ENCODE measurements around the gene RPL26. TPM values are rescaled to one million over a fixed set of nuclear protein-coding genes. Genes with fewer than 3 reads are reported as not detected.
A peak's percentile ranks its signal among the peaks of the same experiment; 100 is the strongest.

Gene RPL26
- total RNA-seq, 4 donors from 2014 or later = 2,192 to 15,169 (median 5,752) TPM

DNA sequence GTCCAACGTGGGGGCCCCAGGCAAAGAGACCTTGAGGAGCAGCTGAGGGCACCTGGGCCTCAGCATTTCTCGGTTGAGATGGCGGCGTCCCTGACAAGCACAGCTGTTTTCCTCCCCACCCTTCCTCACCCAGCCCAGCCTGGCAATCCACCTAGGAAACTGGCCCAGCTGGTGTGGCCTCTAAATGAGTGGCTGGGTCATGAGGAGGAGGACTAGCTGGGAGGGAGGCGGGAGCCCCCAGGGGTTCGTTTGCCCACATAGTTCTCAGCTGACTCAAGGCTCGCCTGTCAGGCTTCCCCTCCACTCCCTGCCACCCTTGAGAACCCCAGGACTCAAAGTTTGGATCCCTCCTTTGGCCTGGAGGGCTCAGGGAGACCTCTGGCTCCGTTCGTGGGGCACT is 8.7 kb upstream of the RPL26 start:
- no peaks in the 10 kb centered on the region for H3K4me1 ChIP-seq
- H3K27ac ChIP-seq = no peak overlapping the region
- intact Hi-C loops (cut with DNase I; ENCODE audit: low total_unique reads) = no loop called here
- H3K36me3 ChIP-seq = no peaks in the 10 kb centered on the region
- H3K4me3 ChIP-seq = no peak overlapping the region
- H3K27me3 ChIP-seq = no peaks in the 10 kb centered on the region
- no peaks in the 10 kb centered on the region for H3K9me3 ChIP-seq
- DNase-seq = no peak
- TF ChIP-seq POLR2A (IDR thresholded peaks at IDR 0.05) = no peak
- TF ChIP-seq, protein P1, sequence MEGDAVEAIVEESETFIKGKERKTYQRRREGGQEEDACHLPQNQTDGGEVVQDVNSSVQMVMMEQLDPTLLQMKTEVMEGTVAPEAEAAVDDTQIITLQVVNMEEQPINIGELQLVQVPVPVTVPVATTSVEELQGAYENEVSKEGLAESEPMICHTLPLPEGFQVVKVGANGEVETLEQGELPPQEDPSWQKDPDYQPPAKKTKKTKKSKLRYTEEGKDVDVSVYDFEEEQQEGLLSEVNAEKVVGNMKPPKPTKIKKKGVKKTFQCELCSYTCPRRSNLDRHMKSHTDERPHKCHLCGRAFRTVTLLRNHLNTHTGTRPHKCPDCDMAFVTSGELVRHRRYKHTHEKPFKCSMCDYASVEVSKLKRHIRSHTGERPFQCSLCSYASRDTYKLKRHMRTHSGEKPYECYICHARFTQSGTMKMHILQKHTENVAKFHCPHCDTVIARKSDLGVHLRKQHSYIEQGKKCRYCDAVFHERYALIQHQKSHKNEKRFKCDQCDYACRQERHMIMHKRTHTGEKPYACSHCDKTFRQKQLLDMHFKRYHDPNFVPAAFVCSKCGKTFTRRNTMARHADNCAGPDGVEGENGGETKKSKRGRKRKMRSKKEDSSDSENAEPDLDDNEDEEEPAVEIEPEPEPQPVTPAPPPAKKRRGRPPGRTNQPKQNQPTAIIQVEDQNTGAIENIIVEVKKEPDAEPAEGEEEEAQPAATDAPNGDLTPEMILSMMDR (IDR thresholded peaks at IDR 0.05) = no peak

DNA sequence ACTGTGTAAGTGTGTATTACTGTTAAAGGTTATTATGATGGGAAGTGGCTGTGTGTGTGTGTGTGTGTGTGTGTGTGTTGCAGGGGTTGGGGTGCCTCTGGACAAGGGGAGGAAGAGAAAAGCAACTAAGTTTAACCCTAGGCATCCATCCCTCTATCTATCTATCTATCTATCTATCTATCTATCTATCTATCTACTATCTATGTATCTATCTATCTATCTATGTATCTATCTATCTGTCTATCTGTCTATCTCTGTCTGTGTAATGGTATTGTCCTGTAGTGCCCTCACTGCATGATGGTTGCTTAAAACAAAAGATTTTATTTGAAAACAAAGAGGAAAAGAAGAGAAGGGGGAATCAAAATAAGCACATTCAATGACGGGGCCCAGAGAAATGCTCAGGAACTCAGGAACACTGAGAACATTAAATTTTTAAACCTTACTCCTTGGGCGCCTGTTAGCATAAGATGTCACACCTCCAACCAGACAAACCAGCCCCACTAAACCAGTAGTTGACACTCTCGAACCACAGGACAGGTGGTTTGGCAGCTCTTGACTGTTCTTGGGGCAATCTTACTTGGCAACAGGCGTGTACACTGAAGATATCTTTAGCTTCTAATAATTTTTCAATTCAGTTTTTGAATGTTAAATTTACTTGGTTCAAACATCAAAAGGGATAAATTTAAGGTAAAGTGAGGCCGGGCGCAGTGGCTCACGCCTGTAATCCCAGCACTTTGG is 5.1 kb upstream of the RPL26 start:
- Histone ChIP-seq H3K27ac (no peak overlapping the region), H3K4me1 (no peaks in the 10 kb centered on the region), H3K4me3 (no peak overlapping the region), H3K27me3 (no peaks in the 10 kb centered on the region), H3K36me3 (no peaks in the 10 kb centered on the region), H3K9me3 (no peaks in the 10 kb centered on the region)
- intact Hi-C loops (cut with DNase I; ENCODE audit: low total_unique reads) = no loop called here
- no peak for DNase-seq
- TF ChIP-seq, protein P1 (IDR thresholded peaks at IDR 0.05) = no peak
- no peak for TF ChIP-seq POLR2A (IDR thresholded peaks at IDR 0.05)

DNA sequence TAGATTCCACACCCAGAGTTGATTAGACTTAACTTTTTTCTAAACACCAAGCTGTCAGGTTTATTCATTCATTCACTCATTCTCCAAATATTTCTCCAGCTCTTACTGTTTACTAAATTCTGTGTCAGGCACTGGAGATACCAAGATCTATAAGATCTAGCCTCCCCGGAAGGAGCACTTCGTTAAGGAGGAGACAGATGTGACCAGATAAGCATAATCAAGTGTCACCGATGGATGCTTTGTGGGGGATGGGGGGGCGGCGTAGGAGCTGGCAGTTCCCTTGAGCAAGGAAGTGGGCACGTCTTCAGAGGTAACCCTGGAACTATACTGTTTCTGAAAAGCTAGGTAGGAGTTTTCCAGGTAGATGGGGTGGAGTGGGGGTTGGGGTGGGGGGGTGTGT is 3.8 kb upstream of the RPL26 start:
- H3K9me3 ChIP-seq = no peaks in the 10 kb centered on the region
- TF ChIP-seq, protein P1 (IDR thresholded peaks at IDR 0.05) = no peak
- TF ChIP-seq POLR2A (IDR thresholded peaks at IDR 0.05) = no peak
- no peak overlapping the region for H3K4me3 ChIP-seq
- no peaks in the 10 kb centered on the region for H3K36me3 ChIP-seq
- DNase-seq = no peak
- peaks cover 0 to 6% of the 10 kb centered on the region in 2 donors for H3K4me1 ChIP-seq
- no peaks in the 10 kb centered on the region for H3K27me3 ChIP-seq
- intact Hi-C loops (cut with DNase I; ENCODE audit: low total_unique reads) = no loop called here
- no peak overlapping the region for H3K27ac ChIP-seq

DNA sequence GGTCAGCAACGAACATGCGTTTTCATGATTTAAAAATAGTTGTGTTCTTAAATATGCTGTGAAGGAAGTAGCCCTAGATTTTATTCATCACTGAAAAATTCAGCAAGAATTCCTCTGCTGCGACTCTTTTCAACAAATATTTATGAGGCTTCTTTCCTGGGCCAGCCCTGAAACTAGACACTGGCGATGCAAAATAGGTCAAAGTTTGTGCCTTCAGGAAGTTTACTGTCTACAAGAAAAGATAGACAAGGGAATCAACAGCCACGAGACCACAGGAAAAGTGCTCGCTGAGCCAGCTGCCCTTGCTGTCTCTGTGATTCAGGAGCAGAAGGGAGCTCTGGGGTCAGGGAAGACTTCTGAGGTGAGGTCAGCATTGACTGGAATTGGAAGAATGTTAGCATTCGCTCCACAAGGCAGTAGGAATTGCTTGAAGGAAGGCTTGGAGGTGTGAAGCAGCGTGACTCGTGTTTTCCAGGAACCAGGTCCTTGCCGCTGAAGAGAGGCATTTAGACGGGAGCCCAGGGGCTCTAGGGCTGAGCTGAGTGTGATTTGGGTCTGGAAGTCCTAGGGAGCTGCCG is 1.9 kb upstream of the RPL26 start:
- Histone ChIP-seq H3K36me3 (no peaks in the 10 kb centered on the region), H3K9me3 (no peaks in the 10 kb centered on the region), H3K27me3 (no peaks in the 10 kb centered on the region), H3K4me1 (peaks cover 6 to 24% of the 10 kb centered on the region in 2 donors), H3K4me3 (no peak overlapping the region), H3K27ac (no peak overlapping the region)
- no peak for DNase-seq
- TF ChIP-seq, protein P1 (IDR thresholded peaks at IDR 0.05) = no peak
- TF ChIP-seq POLR2A (IDR thresholded peaks at IDR 0.05) = no peak
- intact Hi-C loops (cut with DNase I; ENCODE audit: low total_unique reads) = no loop called here

DNA sequence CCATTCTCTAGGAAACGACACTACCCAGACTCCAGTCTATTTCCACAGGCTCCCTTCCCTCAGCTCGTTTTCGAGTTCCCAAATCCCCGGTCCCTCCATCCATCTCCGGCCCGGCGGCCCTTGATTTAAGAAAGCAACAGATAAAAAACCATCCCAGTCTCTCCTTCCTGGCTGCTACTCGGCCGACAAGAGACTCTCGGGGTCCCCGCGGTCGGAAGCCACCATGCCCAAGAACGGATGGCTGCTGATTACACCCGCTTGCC is 182 bp downstream of the RPL26 start:
- intact Hi-C loops (cut with DNase I; ENCODE audit: low total_unique reads) = no loop called here
- Histone ChIP-seq H3K36me3 (no peaks in the 10 kb centered on the region), H3K27ac (peak overlapping the region; percentile 56 to 89), H3K4me3 (peak overlapping the region; percentile 65 to 66), H3K27me3 (no peaks in the 10 kb centered on the region), H3K4me1 (peaks cover 6 to 24% of the 10 kb centered on the region in 2 donors), H3K9me3 (no peaks in the 10 kb centered on the region)
- TF ChIP-seq POLR2A (IDR thresholded peaks at IDR 0.05) = no peak
- TF ChIP-seq, protein P1 (IDR thresholded peaks at IDR 0.05) = no peak
- no peak for DNase-seq

Measured in uterus (tissue), 4 donors.